Parathyroid adenoma (tissue), 2 donors: Measurements from ENCODE around the gene IGF1.

ENCODE experiments used
- H2AFZ ChIP-seq: fragments of 300-600 bp; sonication (generic); one replicate; pipeline ENCODE4 v1.7.0; 2017; ENCODE audit warnings: antibody characterized with exemption, mild to moderate bottlenecking
- H3K27ac ChIP-seq: fragments of 300-600 bp; sonication (generic); one replicate; pipeline ENCODE4 v1.7.0; 2017
- H3K27me3 ChIP-seq: fragments of 300-600 bp; sonication (generic); one replicate; pipeline ENCODE4 v1.7.0; 2017; ENCODE audit warnings: low read length; ENCODE audit not compliant: control insufficient read depth, insufficient read depth
- H3K36me3 ChIP-seq: fragments of 300-600 bp; sonication (generic); one replicate; pipeline ENCODE4 v1.7.0; 2017; ENCODE audit warnings: low read length; ENCODE audit not compliant: control insufficient read depth, insufficient read depth
- H3K4me1 ChIP-seq: fragments of 300-600 bp; sonication (generic); one replicate; pipeline ENCODE4 v1.7.0; 2017; ENCODE audit warnings: control low read depth
- H3K4me2 ChIP-seq: fragments of 300-600 bp; sonication (generic); one replicate; pipeline ENCODE4 v1.7.0; 2017; ENCODE audit warnings: low read length
- H3K4me3 ChIP-seq: fragments of 300-600 bp; sonication (generic); one replicate; pipeline ENCODE4 v1.7.0; 2017; ENCODE audit warnings: low read depth, low read length
- H3K79me2 ChIP-seq: fragments of 300-600 bp; sonication (generic); one replicate; pipeline ENCODE4 v1.7.0; 2017; ENCODE audit warnings: control low read depth
- H3K9ac ChIP-seq: fragments of 300-600 bp; sonication (generic); one replicate; pipeline ENCODE4 v1.7.0; 2017; ENCODE audit warnings: mild to moderate bottlenecking
- H3K9me3 ChIP-seq: fragments of 300-600 bp; sonication (generic); one replicate; pipeline ENCODE4 v1.7.0; 2017; ENCODE audit warnings: low read length; ENCODE audit not compliant: control insufficient read depth
- CTCF ChIP-seq: fragments of 300-600 bp; sonication (generic); IDR thresholded peaks from one replicate; pipeline ENCODE4 v1.7.0; 2017; ENCODE audit warnings: antibody characterized with exemption, mild to moderate bottlenecking
- donor health status: primary hyperparathyroidism.

The IGF1 gene

GRCh38 chr12:102410511-102410910, 69.9 kb downstream of the IGF1 start:
- H3K36me3 ChIP-seq = no peaks in the 10 kb centered on the region
- H3K4me1 ChIP-seq = no peaks in the 10 kb centered on the region
- H3K4me3 ChIP-seq = no peak overlapping the region

GRCh38 chr12:102408487-102409297, 71.7 kb downstream of the IGF1 start:
- Histone ChIP-seq H3K36me3 (no peaks in the 10 kb centered on the region), H3K4me3 (no peak overlapping the region), H3K27ac (no peak overlapping the region), H2AFZ (no peak overlapping the region), H3K79me2 (no peaks in the 10 kb centered on the region), H3K4me2 (no peak overlapping the region), H3K9ac (no peak overlapping the region), H3K9me3 (no peaks in the 10 kb centered on the region), H3K27me3 (no peaks in the 10 kb centered on the region), H3K4me1 (no peaks in the 10 kb centered on the region)
- TF ChIP-seq CTCF = no peak

More at GRCh38 chr12:102410511-102410910, 69.9 kb downstream of the IGF1 start:
- Histone ChIP-seq H3K79me2 (no peaks in the 10 kb centered on the region), H3K9ac (no peak overlapping the region), H3K27ac (no peak overlapping the region), H3K27me3 (no peaks in the 10 kb centered on the region), H3K4me2 (no peak overlapping the region), H3K9me3 (no peaks in the 10 kb centered on the region), H2AFZ (no peak overlapping the region)
- TF ChIP-seq CTCF = no peak

GRCh38 chr12:102407776-102408486, 72.4 kb downstream of the IGF1 start:
- no peak for TF ChIP-seq CTCF
- H3K4me2 ChIP-seq = no peak overlapping the region
- H3K27me3 ChIP-seq = no peaks in the 10 kb centered on the region
- no peaks in the 10 kb centered on the region for H3K4me1 ChIP-seq
- no peak overlapping the region for H2AFZ ChIP-seq
- no peak overlapping the region for H3K27ac ChIP-seq
- no peaks in the 10 kb centered on the region for H3K36me3 ChIP-seq
- H3K4me3 ChIP-seq = no peak overlapping the region
- no peaks in the 10 kb centered on the region for H3K79me2 ChIP-seq
- H3K9ac ChIP-seq = no peak overlapping the region
- H3K9me3 ChIP-seq = no peaks in the 10 kb centered on the region

- Histone ChIP-seq H3K79me2 (no peaks in the 10 kb centered on the region), H3K4me3 (no peak overlapping the region), H3K9ac (no peak overlapping the region), H3K36me3 (no peaks in the 10 kb centered on the region), H2AFZ (no peak overlapping the region), H3K9me3 (no peaks in the 10 kb centered on the region), H3K27ac (no peak overlapping the region), H3K4me1 (no peaks in the 10 kb centered on the region), H3K27me3 (no peaks in the 10 kb centered on the region), H3K4me2 (no peak overlapping the region)
- TF ChIP-seq CTCF = no peak
These were observed 74.3 kb downstream of the IGF1 start for GRCh38 chr12:102406033-102406584.
